ENCODE results near the gene BET1L.
A peak's percentile ranks its signal among the peaks of the same experiment; 100 is the strongest.
"Not testable (repeated sequence)": the region's sequence is repeated elsewhere in the genome, so short reads cannot be mapped to it uniquely, and the experiment has no call there.

Gene BET1L, protein sequence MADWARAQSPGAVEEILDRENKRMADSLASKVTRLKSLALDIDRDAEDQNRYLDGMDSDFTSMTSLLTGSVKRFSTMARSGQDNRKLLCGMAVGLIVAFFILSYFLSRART

DNA sequence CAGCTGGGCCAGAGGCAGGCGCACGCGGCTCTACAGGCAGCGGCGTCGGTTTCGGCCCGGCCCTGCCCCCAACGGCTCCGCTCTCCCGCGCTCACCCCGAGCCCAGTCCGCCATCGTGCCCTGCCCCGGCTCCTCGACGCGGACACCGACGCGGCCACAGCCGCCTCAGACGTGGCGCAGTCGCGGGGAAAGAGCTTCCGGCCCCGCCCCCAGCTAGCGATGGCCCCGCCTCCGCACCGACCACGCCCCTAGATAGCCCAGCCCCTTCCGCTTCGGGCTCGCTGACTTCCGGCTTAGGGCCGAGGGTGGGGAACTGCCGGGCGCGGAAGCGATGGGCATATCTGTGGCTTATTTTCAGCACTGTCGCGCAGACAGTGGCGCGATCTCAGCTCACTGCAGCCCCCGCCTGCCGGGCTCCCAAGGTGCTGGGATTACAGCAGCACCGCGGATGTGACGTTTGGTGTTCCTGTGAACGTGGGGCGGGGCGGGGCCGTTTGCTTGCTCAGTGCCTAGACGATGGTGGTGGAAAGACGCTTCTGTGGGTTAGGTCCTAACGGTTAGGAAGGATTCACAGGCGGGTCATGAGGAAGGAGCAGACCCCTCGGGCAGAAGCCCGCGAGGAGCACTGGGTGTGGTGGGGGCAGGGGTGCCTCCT, at the start of gene BET1L, which contains the start of gene RIC8A:
Gene BET1L (minus strand): TSS at position 192 of the 655 bp plus-strand sequence. CDS start 78 bp downstream, at position 114.
Gene RIC8A (plus strand): TSS at position 501 of the 655 bp plus-strand sequence. CDS start 1,147 bp downstream, outside the sequence.
- peak; percentile 90 to 96 for DNase-seq (ENCODE audit: low read depth in 1 of 2, low spot score in 1 of 2)

DNA sequence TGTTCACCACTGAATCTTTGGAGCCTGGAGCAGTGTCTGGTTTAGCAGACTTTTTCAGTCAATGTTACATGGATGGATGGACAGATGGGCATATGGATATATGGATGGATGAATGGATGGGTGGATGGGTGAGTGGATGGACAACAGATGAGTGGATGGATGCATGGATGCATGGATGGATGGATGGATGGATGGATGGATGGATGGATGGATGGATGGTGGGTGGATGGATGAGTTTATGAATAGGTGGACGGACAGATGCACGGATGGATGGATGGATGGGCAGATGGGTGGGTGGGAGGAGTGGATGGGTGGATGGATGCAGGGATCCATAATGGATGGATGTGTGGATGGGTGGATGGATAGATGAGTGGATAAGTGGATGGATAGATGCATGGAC, 48.6 kb upstream of the BET1L start:
- DNase-seq (ENCODE audit: low read depth in 1 of 2, low spot score in 1 of 2) = no peak

DNA sequence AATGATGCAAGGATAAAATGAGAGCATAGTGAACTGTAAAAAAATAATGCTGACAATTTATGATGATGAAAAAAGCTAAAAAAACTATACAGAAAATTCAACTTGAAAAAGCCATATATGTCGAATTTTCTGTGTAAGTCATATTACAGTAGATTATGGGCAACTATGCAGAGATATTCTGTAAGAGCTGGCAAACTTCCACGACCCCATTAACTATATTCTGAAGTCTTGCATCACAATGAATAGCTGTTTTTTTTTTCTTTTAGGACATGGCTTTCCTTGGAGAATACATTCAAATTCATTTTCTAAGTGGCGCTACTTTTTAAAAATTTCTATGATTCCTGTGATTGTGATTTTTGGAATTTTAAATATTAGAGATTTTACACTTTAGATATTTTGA, 48.0 kb upstream of the BET1L start:
- DNase-seq (ENCODE audit: low read depth in 1 of 2, low spot score in 1 of 2) = no peak

DNA sequence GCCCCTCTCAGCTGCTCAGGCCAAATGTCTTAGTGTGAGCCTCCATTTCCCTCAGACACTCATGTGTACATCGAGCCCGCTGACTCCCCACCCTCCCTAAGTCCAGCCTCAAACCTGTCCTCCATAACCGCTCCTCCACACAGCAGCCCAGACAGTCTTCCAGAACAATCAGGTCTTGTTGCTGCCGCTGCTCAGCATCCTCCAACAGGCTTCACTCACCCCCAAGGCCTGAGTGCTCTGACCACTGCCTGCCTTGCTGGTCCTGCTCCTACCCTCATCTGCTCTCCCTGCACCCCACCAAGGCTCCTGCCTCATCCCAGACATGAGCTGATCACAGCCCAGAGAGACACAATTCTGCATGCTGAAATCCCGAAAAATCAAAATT, 46.7 kb upstream of the BET1L start:
- DNase-seq (ENCODE audit: low read depth in 1 of 2, low spot score in 1 of 2) = no peak

DNA sequence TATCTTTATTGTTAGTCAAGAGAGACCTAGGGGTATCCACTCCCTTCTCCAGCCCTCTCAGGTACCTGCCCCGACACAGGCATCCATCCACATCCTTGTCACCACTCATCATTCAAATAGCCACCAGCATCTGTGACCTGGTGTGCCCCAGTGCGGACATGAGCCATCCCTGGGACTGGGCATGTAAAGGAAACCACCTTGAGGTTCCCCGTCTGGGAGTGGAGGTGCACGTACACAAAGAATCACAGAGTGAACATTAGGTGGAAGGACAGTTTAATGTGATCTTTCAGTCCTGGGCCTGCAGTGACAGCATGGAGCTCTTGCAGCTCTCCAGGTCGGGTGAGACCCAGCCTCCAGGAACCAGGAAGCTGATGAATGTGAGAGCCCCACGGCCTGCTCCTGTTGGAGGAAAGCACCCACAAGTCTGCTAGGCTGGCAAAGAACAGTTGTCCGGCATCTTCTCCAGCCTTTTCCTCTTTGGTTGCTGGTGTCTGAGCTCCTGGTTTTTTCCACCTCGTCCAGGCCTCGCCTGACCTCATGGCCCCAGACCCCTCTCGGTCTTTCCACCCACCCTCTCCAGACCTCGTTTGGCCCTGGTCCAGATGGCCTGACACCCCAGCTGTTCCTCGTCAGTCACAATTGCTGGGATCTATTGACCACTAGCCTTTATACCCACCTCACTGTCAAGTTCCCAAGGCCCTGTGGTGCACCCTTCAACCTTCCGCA, 46.1 kb upstream of the BET1L start:
- no peak for DNase-seq (ENCODE audit: low read depth in 1 of 2, low spot score in 1 of 2)

DNA sequence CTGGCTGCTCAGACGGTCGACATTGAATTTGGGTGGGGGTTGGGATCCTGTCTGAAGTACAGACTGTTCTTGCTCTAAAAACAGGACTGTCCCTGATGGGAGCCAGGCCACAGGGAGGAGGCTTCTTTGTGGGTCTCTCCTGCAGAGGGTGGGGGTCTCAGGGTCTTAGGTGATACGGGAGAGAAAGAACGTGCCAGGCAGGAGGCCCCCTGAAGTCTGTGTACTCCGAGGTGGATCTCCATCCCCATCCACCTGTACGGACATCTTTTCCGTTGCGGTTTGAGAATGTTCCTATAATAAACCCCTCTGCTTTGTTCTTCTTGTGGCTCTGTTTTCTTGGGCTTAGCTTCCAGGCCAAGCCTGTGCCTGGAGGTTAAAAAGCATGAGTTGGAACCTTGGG, 45.5 kb upstream of the BET1L start:
- DNase-seq (ENCODE audit: low read depth in 1 of 2, low spot score in 1 of 2) = no peak

DNA sequence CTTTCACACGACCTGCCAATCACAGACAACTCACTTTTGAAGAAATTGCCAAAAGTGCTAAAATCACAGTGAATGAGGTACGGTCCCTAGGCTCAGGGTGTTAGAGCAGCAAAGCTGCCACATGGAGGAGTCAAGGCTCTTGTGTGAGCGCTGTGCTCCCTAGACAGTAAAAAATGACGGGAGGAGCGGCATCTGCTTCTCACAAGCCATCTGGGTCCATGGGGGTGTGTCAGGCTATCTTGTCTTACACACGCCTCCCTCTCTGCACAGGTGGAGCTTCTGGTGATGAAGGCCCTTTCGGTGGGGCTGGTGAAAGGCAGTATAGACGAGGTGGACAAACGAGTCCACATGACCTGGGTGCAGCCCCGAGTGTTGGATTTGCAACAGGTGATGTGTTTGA, 44.4 kb upstream of the BET1L start:
- no peak for DNase-seq (ENCODE audit: low read depth in 1 of 2, low spot score in 1 of 2)

DNA sequence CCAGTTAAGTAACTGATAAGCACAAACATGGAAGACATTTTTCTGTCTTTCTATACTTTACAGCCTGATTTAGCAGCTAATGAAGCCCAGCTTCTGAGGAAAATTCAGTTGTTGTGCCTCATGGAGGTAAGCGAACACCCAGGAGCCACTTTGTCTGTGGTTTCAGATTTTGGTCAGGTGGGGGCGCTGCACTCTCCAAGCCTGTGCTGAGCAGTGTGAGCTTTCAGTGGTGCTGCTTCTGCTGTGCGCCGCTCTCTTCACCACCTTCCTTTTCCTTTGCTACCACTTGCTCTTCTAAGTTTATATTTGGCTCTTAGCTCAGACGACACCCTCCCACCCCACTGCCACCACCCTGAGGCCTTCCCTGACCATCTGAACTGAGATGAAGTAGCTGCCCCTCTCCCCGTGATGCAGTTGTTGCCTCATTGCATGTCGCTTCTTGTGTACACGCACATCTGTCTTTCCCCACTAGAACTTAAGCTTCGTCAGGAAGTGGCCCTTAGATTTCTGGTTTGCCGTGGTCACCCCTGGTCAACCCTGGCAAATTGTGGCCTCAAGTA, 43.6 kb upstream of the BET1L start:
- peak; percentile 62 to 73 for DNase-seq (ENCODE audit: low read depth in 1 of 2, low spot score in 1 of 2)

DNA sequence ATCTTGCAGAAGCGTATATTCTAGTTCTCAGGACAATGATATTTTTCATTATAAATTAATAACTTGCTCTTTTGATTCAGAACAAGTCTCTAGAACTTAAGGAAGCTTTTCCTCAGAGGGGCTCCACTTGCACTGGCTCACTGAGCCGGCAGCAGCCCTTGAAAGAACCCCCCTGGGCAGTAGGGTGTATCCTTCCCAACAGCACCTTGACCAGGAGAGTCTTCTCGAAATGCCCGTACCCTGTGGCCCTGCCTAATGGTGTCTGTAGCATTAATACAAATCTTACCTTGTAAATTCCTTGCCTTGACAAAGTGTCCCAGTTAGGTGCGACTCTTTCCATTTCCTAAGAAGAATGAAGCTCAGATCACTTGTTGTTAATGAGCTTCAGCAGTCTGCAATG, 43.1 kb upstream of the BET1L start:
- no peak for DNase-seq (ENCODE audit: low read depth in 1 of 2, low spot score in 1 of 2)

DNA sequence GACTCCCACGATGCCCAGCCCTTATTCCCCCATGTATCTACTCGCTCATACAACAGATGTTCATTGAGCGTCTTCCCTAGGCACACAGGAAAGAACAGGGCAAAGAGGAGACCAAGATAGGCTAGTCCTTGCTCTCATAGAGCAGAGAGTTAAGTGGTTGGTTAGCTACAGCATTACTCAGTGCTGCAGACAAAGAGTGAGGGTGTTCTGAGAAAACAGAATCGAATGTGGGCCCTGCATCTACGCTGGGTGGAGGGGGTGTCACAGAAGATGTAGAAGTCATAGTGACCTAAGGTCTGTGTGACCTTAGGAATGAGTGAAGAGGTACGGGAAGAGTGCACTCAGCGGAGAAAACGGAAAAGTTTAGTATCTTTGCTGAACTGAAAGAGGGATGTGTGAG, 41.9 kb upstream of the BET1L start:
- no peak for DNase-seq (ENCODE audit: low read depth in 1 of 2, low spot score in 1 of 2)

DNA sequence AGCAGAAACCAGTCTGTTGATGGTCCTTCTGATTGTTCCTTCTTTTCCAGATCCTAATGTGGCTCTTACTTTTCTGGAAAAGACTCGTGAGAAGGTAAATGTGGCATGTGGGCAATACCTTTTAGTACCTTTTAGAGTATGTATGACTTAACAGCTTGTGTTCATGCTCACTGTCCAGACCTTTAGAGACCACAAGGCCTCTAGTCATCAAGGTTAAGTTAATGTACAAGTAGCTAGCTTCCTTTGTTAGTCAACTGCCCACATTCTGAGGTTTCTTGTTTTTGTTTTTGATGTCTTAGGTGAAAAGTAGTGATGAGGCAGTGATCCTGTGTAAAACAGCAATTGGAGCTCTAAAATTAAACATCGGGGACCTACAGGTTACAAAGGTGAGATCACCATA, 37.2 kb upstream of the BET1L start:
- DNase-seq (ENCODE audit: low read depth in 1 of 2, low spot score in 1 of 2) = no peak

DNA sequence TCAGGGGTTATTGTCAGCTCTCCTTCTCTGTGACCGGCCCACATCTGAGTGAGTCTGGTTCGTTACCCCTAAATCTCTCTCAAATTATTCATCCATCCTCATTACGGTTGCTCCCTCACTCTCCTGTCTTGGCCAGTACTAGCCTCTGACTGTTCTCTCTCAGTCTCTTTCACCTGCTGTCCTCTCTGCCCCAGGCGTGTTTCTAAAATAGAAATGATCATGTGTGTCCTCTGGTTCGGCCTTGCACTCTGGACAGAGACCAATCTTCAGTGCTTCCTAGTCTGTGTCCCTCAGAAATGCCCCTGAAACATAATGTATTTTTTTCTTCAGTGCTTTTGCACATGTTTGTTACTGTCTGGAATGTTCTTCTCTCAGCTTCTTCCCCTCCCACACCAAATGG, 34.4 kb upstream of the BET1L start:
- no peak for DNase-seq (ENCODE audit: low read depth in 1 of 2, low spot score in 1 of 2)

DNA sequence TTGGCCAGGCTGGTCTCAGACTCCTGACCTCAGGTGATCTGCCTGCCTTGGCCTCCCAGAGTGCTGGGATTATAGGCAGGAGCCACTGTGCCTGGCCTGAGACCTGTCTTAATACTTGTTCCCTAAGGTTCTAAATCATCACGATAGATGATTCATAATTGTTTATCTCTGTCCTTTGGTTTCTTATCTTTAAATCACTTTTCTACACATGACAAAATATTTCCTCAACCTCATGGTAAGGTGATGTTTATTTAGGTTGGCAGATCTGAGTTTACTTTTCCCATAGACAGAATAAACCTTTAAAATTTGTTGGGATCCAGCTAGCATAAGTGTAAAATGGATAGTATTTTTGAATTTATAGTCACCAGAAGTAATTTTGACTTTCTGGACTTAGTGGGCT, 33.1 kb upstream of the BET1L start:
- DNase-seq (ENCODE audit: low read depth in 1 of 2, low spot score in 1 of 2) = no peak

DNA sequence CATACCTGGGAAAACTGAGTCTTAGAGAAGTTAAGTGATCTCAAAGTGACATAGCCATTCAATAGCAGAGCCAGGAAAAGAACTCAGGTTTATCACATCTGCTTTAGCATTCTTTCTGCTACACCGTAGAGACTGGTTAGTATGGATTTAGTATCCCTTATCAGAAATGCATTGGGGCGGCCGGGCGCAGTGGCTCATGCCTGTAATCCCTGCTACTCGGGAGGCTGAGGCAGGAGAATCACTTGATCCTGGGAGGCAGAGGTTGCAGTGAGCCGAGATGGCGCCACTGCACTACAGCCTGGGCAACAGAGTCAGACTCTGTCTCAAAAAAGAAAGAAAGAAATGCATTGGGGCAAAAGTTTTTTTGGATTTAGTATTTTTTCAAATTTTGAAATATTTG, 31.1 kb upstream of the BET1L start:
- DNase-seq (ENCODE audit: low read depth in 1 of 2, low spot score in 1 of 2) = not testable (repeated sequence)

DNA sequence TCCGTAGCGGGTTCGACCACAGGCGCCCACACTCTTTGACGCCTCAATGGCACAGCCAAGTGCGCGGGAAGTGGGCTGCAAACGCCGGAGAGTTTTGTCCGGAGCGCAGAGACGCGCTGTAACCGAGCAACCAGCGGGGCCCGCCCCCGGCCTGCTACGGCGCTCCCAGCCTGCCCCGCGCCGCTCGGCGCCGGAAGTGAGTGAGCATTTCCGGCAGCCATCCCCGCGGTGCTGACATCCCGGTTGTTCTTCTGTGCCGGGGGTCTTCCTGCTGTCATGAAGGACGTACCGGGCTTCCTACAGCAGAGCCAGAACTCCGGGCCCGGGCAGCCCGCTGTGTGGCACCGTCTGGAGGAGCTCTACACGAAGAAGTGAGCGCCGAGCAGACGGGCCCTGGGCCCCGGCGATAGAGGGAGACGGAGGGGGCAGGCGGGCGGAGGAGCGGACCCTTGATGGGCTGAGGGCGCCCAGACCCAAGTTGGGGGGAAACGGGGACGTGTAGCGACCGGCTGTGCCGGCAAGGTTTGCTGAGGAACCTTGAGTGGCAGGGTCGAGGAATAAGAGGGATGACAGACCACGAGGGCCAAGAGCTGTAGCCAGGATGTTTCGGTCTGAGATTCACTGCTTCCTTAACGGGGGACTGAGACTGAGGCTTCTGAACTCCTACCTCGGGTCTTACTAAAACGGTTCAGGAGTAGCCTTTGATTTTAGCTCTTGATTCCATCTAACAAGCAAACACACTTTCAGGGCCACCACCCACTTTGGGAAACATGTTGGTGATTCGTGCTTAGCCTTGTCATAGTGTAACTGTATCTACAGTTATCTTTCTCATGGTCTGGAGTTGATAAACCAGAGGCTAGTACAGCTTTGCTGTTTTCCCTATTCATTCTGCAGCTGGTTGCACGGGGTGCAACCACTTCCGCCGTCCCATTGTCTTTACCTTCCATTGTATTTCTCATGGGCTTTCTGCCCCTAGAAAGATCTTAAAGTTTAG, 29.9 kb upstream of the BET1L start, which contains the start of gene PSMD13:
Gene PSMD13 (plus strand): TSS at position 203 of the 994 bp plus-strand sequence. CDS start 74 bp downstream, at position 277.
- peak; percentile 75 to 84 for DNase-seq (ENCODE audit: low read depth in 1 of 2, low spot score in 1 of 2)

DNA sequence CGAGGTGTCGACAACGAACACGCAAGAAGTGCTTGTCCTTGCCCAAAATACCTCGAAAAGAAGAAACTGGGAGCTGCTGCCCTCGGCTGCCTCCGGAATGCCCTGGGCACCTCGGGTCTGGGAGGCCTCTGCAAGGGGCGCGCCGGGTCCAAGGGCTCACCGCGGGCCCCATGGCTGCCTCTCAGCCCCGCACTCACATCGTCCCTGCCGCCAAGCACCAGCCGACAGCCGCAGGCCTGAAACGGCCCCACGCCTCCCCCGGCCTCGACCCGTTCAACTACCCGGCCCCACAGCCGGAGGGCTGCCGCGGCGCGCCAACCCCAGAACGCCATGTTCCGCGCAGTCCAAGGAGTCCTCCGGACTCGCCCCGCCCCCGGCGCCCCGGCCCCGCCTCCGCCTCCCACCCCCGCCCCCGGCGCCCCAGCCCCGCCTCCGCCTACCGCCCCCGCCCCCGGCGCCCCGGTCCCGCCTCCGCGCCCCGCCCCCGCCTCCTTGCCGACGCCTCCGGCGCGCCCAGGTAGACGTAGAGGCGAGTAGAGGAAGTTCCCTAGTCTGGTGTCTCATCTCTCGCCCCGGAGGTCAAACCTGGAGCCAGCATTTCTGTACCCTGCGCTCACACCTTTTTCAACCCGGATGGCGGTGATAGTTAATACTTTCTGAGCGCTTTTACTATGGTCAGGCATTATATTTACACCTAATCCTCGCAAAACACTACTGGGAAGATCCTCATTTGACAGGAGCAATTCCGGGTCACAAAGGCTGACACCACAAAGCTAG, 29.0 kb upstream of the BET1L start, which contains the start of gene SIRT3:
Gene SIRT3 (minus strand): TSS at position 346 of the 777 bp plus-strand sequence. CDS start 14 bp downstream, at position 332.
- peak; percentile 65 to 74 for DNase-seq (ENCODE audit: low read depth in 1 of 2, low spot score in 1 of 2)

DNA sequence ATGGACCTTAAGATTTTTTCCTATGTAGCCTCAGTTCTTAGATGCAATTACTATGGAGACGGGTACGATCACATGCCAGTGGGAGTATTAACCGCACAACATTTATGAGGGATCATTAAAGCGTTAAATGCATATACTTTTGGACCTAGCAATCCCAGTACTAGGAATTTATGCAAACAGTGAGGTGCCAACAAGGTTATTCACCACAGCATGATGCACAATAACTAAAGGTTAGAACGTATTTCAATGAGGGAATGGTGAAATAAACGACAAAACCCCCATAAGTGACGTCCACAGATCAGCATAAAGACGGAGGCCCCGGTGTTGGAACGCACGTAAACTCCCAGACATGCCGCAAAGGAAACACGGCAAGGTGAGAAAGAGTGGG, 28.4 kb upstream of the BET1L start:
- DNase-seq (ENCODE audit: low read depth in 1 of 2, low spot score in 1 of 2) = peak; percentile 20 to 45

DNA sequence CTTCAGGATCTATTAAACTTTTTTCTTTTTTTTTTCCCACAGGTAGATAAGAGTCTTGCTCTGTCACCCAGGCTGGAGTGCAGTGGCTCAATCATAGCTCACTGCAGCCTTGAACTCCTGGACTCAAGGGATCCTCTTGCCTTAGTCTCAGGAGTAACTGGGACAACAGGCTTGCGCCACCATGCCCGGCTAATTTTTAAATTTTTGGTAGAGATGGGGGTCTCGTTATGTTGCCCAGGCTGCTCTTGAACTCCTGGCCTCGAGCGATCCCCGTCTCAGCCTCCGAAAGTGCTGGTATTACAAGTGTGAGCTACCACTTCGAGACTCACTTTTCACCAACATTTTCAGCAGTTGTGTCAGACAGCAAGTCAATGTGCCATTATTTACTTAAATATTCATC, 28.0 kb upstream of the BET1L start:
- no peak for DNase-seq (ENCODE audit: low read depth in 1 of 2, low spot score in 1 of 2)

DNA sequence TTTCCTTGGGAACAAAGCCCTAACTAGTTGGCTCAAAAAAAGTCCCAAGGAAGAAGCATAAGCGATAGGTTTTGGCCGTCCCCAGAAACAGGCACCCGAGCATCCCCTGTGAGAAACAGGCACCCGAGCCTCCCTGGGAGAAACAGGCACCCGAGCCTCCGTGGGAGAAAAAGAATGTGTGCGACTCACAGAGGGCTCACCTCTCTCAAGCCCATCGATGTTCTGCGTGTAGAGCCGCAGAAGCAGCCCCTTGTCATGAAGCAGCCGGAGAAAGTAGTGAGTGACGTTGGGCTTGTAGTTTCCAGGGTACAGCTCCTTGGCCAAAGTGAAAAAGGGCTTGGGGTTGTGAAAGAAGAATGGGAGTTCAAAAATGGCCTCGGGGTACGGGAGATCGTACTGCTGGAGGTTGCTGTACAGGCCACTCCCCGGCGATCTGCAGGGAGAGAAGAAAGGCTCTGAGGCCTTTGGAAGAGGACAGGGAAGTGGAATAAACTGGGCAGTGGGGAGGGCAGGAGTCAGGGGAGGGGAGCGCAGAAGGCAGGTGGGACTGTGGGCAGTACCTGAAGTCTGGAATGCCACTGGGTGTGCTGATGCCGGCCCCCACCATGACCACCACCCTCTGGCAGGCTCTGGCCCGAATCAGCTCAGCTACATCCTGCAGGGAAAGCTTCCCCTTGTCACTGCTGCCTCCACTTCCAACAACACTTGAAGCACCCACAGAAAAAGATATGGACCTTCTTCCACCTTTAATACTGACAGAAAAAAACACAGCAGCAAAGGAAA, 25.8 kb upstream of the BET1L start:
- DNase-seq (ENCODE audit: low read depth in 1 of 2, low spot score in 1 of 2) = no peak
